AG09309 (cell line): ENCODE results near the gene NT5C1A.

ENCODE experiments used
- DNase-seq: peaks from one replicate; pipeline ENCODE4 v3.0.0-alpha.2; 2010; ENCODE audit warnings: low read depth
- H3K4me3 ChIP-seq: 2 replicates; pipeline ENCODE4 v1.5.1; 2011; ENCODE audit warnings: mild to moderate bottlenecking, low read depth, low read length, moderate library complexity; ENCODE audit not compliant: control insufficient read depth
- TF ChIP-seq, protein P1 (sequence below): IDR thresholded peaks from 2 replicates; pipeline ENCODE4 v1.5.1; 2011; ENCODE audit warnings: mild to moderate bottlenecking, low read depth, low read length, inconsistent platforms; ENCODE audit not compliant: insufficient read depth, control insufficient read depth; ENCODE audit errors: missing control alignments

The NT5C1A gene

DNA sequence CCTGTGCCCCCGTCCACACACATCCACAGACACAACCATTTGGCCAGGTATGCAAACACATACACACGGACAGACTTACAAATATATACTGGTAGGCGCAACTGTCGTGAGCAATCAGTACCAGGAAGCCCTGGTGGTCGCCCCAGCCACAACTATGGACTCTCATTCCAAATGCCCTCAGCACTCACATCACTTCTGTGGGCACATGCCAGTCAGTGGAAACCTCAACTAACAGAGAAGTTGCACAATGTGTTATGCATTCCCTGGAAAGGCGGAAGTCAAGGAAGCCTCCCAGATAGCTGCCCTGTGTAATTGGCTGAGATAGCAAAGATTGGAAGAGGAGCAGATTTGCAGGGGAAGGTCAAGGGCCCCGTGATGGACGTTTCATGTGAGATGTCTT lies 31.0 kb downstream of the NT5C1A start:
- TF ChIP-seq, protein P1, sequence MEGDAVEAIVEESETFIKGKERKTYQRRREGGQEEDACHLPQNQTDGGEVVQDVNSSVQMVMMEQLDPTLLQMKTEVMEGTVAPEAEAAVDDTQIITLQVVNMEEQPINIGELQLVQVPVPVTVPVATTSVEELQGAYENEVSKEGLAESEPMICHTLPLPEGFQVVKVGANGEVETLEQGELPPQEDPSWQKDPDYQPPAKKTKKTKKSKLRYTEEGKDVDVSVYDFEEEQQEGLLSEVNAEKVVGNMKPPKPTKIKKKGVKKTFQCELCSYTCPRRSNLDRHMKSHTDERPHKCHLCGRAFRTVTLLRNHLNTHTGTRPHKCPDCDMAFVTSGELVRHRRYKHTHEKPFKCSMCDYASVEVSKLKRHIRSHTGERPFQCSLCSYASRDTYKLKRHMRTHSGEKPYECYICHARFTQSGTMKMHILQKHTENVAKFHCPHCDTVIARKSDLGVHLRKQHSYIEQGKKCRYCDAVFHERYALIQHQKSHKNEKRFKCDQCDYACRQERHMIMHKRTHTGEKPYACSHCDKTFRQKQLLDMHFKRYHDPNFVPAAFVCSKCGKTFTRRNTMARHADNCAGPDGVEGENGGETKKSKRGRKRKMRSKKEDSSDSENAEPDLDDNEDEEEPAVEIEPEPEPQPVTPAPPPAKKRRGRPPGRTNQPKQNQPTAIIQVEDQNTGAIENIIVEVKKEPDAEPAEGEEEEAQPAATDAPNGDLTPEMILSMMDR: no peak
- no peak overlapping the region for H3K4me3 ChIP-seq
- no peak for DNase-seq

DNA sequence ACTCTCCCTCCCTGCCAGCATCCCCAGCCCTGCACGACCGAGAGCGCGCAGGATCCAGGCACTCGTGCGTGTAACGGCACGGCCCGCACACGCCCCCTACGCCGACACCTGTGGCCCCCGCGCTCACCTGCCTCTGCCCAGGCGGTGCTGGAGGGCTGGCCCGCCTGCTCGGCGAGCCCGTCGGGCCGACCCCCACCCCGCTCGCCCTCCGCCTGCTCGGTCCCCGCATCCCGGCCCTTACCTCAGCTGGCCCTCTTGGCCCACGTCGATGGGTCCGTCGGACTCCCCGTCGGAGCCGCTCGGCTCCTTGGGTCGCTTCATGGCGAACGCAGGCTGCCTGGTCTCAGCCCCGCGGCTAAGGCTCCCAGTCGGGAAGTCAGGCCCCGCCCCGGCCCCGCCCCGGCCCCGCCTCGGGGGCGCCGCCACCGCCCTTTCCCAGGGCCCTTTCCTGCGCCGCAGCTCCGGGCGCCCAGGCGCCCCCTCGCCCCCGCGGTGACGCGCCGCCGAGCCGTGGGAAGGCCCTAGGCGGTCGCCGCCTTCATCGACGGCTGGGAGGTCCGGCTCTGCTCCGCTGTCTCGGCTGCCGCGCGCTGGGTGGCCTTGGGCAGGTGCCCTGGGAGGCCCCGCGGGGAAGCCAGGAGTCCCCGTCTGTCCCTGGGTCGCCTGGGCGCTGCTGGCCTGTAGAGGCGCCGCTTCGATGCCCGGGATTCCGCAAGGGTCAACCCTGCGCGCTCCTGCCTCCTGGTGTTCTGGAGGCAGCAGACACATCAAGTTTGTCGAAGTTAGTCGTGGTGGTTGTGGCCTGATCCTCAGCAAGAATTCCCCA lies 32.4 kb downstream of the NT5C1A start, which contains the start of gene HEYL:
HEYL (minus strand) TSS at position 339 of the 826 bp plus-strand sequence; CDS start at position 321, 18 bp downstream.
- peak within 1 kb of the TSS; percentile 14; the same call in 1 of the 2 replicates for H3K4me3 ChIP-seq
- no peak for DNase-seq
- TF ChIP-seq, protein P1: peak; percentile 21

DNA sequence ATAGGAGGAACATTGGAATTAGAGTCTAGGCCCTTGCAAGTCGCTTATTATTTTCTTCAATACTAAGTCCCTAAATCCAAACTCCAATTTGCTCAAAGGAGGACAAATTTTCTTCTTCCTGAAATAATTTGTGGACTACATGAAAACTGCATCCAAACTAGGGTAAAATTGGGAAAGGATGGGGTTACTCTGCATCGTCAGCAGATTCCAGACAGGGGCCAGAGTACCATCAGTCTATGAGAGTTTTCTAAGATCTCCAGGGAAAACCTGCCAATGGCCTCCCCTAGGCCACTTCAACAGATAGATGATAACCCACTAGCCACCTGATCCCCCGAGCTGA lies 33.0 kb downstream of the NT5C1A start:
- TF ChIP-seq, protein P1: no peak
- no peak overlapping the region for H3K4me3 ChIP-seq
- no peak for DNase-seq

DNA sequence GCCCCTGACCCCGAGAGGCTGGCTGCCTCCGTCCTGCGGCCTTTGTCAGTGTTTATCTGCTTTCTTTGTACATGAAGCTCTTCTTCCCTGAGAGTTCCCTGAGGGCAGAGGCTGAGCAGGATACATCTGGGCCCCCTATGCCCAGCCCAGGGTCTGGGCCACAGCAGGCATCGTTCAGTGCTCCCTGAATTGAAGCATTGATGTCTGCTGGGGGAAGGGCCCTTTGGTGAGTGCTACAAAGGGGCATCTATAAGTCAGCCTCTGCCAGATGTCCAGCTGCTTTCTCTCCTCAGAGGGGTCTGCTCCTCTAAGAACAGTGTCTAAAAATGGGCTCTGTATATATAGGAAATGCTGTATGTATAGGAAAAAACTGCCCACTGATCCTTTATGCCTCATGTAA lies 34.5 kb downstream of the NT5C1A start:
- no peak for DNase-seq
- no peak overlapping the region for H3K4me3 ChIP-seq
- TF ChIP-seq, protein P1: no peak

DNA sequence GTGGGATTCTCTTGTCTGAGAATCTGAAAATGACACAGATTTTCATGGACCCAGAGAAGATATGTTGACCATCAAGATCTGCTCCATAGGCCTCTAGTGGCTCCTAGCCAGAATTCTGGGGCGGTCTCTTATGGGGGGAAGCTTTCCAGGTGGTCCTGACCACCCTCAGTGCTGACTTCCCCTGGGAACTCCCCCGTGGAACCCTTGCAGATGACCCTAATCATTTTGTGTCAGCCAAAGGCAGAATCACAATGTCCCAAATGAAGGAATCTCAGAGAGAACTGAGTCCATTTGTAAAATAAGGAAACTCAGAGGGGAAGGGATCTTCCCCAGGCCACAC lies 36.1 kb downstream of the NT5C1A start:
- H3K4me3 ChIP-seq: no peak overlapping the region
- TF ChIP-seq, protein P1: no peak
- DNase-seq: no peak

DNA sequence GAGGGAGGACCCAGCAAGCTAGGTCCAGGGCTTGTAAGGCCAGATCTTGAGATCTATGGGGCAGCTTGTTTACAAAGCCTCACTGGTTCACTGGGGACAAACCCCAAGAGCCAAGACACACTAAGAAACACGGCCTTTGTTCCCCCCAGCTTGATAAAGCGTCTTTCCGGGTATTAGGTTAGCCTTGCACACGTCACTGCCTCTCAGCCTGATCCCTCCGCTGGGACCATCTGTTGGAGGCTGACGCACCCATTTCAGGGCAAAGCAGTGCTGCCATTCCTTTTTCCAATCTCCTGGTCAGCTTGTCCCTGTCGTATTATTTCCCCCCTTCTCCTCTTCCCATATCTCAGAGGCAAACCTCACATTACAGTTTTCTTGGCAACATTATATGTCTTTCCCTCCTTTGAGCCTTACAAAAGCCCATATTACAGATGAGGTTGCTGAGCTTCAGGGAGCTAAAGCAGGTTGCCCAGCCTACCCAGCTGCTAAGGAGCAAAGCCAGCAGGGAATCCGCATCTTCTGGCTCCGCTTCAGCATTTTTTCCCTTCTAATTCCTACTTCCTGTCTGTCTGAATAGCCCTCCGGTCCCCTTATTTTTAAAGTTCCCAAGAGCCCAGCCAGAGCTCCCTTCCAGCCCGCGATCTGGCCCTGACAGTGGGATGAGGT lies 36.6 kb downstream of the NT5C1A start:
- TF ChIP-seq, protein P1: no peak
- no peak for DNase-seq
- H3K4me3 ChIP-seq: no peak overlapping the region
